HG02852 (cell line): ENCODE results near the gene SMIM36.
"Not testable (repeated sequence)": the region's sequence is repeated elsewhere in the genome, so short reads cannot be mapped to it uniquely, and the experiment has no call there.

Experiments used
- ATAC-seq: cut with Tn5 transposase; IDR thresholded peaks from one replicate; pipeline ENCODE4 v1.9.1; 2021; ENCODE audit warnings: mild to moderate bottlenecking, moderate library complexity; ENCODE audit not compliant: unreplicated experiment

Gene SMIM36

DNA sequence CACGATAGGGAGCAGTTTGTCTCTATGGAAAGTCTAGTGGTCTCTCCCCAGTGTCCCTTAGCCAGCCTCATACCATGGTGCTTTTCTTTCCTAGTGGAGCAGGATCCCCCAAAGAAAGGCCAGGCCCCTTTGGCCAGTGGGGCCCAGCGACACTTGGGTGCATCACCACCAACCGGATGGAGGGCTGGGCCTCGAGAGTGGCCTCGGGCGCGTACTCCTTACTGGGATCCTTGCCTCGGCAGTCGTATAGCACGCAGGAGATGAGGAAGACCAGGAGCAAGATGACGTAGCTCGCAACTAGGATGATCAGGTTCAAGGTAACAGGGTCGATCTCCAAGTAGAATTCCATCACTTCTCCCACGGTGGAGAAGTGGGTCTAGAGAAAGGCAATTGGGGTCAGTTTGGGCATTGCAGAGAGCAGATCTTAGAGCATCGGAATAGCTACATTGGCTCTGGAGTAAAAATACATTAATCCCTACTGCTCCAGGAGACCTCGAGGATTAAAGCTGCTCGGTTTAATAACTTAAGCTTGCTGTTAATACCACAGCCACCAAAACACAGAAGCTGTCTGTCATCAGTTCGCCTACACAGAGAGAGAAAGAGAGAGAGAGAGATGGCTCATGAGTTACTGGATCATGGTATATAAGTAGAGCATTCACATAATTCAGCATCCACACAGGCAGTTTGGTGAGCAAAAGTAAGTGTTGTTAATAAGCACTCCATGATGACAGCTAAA, at the start of gene SMIM36:
Gene SMIM36, minus strand, starts transcription at position 467 of the 736 bp plus-strand sequence.
- ATAC-seq, result no peak

DNA sequence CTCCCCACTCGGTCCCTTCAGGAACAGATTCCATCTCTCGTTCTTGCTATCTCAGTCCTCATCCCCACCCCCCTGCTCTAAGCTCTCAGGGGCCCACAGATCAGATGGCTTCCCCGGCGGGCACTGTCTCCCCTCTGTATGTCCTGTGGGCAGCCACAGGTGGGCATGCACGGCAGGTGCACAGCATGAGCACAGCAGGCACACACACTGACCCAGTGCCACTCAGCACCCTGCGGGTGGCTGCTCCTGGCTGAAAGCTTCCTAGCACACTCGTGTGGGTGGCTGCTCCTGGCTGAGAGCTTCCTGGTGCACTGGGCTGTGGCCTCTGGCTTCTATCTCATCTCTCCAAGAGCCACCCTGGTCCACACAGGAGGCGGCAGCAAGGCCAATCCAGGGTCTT, 44.5 kb upstream of the SMIM36 start:
- ATAC-seq, result no peak

DNA sequence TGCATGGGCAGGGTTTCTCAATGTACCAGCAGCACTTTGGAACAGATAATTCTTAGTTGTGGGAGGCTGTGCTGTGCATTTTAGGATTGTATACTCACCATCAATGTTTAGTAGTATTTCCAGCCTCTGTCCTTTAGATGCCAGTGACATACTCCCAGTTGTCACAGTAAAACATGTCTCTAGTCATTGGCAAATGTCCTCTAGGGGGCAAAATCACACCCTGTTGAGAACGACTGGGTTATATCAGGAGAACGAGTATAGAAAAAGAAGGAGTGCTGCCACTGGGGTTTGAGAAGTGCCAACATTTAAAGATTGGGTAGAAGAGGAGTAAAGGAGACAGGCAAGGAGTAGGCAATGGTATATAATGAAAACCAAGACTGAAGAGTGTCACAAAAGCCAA, 37.9 kb upstream of the SMIM36 start:
- no peak for ATAC-seq

DNA sequence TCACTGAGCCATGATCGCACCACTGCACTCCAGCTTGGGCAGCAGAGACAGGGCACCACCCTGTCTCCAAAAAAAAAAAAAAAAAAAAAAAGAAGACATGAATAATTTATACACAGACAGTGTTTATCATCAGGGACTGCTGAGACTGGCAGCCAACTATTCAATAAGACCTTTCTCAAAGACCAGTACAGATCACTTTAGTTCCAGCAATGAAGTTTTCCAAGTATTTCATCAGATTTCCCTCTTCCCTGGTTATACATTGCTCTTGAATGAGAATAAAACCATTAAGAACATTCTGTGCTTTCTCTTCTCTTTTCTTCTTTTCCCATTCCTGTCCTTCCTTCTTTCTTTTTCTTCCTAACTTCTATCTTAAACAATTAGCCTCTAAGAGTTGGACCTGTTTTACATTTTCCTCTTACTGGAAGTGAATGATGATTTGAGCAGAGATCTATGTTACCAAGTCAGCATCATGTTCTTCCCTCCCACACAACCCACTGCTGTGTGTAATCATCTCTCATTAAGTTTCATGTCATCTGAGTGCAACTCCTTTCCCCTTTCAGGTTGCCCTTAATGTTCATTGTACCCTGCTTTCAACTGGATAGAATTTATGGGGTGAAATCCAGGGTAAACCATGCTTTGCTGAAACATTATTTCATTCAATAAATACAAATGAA, 35.9 kb upstream of the SMIM36 start:
- ATAC-seq, result no peak

DNA sequence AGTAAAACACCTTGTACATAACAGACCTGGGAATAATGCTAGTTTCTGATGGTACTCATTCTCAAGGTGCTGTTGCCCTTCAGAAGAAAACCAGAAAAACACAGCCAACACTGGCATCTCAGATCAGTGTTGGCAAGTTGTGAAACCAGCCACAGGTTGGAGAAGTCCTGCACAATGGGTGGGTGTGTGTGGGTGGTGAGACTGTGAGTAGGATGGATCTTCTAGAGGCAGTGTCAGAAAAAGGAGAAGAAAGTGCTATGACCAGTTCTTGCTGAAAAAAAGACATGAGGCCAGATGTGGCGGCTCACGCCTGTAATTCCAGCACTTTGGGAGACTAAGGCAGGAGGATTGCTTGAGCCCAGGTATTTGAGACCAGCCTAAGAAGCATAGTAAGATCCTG, 35.2 kb upstream of the SMIM36 start:
- no peak for ATAC-seq

DNA sequence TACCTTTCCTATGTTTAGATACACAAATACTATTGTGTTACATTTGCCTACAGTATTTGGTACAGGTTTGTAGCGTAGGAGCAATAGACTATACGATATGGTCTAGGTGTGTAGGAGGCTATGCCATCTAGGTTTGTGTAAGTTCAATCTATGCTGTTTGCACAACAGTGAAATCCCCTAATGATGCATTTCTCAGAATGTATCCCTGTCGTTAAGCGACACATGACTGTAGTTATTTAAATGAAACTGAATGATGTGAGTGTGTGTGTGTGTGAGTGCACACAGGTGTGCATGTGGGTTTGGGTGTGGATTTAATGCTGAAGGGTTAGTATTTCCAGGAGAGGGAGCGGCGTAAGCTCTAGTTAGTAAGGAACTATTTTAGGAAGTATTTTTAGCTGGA, 34.6 kb upstream of the SMIM36 start:
- no peak for ATAC-seq

DNA sequence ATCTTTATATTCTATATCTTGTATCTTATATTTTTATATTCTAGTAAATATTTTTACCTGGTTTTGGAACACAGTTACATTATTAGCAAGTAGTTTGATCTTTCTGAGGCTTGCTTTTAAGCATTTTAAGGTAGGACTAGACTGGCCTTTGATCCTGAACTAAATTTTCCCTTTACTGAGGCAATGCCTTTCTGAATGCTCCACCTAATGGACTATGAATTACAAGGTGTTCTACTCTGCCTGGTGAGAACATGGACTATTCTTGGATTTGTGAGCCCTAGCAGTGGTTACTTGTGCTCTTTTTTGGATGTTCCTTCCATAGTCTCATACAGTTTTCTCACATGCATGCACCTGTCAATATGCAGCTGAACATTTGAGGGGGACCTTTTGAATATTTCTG, 32.5 kb upstream of the SMIM36 start:
- ATAC-seq, result no peak

DNA sequence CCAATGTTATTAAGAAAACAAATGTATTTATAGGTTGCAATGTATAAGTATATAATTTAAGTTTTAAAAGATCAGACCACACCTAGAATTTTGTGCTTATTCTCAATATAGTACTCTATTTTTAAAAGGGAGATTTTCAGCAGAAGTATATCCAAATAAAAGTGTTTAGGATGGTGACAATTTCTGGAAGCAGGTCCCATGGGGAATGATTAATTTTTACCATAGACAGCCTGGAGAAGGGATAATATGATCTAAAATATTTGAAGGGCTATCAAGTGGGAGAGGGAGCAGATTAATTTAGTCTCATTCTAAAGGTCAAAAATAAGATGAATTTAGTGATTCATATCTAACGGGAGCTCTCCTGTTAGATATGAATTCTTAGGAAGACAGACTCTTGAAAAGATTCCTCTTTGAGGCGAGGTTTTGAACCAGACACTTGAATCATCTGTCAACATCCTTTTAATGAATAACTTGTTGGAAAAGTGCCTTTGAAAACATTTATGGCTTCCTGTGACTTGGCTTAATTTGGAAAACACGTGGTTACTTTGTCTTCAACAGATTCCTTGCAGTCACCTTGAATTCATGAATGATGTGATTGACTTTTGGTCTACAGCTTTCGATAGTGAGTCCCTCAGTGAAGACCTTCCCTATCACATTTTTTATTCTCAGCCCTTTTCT, 29.3 kb upstream of the SMIM36 start:
- ATAC-seq, result no peak

DNA sequence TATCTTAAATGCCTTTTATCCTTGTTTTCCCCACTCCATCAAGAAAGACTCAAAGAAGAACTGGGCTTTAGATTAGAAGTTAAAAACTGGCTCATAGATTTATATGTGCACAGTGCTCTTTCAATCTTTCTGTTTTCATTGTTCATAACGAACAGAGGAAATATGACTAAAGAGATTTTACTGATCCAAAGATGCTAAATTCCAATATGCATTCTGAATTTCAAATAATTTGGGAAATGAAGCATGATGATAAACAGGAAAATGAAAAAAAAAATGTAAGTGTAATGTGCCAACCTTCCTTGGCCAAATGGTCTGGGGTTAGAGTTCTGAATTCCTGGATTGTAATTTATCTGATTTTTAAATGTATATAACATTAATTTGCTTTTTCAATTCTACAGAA, 25.0 kb upstream of the SMIM36 start:
- ATAC-seq, result no peak

DNA sequence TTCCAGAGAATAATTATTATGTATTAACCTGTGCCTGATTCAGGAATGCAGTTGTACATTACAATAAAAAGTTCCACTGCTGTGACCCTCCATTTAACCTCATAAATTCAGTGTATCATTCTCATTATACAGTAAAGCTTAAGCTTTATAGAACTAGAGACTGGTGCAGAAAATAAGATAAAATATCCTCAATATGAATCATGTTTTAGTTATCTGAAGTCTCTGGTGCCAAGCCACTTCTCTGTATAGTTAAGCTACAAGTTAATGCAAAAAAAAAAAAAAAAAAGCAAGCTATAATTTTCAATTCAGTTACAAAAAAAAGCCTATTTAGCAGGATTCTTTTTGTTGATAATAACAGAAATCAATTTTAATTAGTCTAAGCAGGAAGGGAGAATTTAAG, 22.4 kb upstream of the SMIM36 start:
- ATAC-seq, result no peak

DNA sequence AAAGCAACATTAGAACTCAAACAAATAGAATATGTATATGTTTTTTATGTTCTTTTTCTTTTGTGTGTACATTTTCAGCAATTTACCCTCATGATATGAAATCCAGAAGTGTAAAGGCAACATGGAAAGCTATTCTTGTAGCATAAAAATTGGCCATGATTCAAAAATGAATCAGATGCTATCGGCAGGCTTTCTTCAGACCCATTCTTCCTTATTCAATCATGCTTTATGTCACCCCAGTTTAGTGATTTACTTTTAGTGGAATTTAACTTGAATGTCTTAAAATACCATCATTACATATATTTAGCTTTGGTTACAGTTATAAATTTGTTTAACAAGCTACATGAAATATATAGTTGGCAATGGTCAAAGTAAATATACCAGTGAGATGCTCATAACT, 21.4 kb upstream of the SMIM36 start:
- no peak for ATAC-seq

DNA sequence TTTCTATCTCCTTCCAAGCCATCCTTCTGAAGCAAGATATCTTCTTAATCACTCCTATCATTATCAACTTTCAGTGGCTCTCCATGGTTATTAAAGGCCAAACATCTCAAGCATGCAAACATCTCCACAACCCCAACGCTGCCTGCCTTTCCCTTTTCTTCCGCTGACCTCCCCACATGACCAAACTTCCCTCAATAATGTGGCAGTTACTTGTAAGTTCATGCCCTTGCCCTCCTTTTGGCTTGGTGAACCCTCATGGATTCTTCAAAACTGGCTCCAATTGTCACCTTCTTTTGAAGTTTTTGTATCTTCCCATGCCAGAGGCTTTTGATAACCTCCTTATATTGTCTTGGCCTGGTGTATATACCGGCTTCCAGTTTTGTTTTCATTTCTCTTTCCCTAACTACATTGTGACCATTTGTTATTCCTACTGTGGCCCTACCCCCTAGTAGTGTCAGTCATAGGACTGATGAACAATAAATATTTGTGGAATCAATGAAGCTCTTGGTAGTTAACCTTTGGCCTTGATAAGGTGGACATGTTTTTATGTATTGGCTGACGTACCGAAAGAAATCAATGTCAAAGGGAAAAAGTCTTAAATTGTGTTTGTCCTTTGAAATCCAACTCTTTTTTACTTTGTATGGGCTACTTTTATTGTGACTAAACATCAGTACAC, 19.9 kb upstream of the SMIM36 start:
- ATAC-seq, result no peak

DNA sequence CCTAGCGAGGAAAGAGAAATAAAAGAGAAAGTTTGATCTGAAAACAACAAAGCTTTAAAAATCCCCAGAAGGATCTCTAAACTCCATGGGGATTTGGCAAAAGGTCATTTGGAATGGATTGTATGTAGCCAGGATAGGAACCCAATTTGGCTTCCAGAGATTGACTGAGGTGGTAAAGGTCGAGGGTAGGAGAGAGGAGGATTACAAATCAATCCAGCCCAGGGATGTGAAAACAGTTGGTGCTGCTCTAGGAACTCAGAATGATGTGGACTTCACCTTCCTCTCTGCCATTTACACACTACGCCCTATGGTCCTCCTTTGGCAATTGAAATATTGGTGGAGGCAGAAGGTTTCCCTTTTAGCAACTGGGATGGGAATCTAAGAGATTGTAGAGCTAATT, 18.8 kb upstream of the SMIM36 start:
- ATAC-seq, result no peak

DNA sequence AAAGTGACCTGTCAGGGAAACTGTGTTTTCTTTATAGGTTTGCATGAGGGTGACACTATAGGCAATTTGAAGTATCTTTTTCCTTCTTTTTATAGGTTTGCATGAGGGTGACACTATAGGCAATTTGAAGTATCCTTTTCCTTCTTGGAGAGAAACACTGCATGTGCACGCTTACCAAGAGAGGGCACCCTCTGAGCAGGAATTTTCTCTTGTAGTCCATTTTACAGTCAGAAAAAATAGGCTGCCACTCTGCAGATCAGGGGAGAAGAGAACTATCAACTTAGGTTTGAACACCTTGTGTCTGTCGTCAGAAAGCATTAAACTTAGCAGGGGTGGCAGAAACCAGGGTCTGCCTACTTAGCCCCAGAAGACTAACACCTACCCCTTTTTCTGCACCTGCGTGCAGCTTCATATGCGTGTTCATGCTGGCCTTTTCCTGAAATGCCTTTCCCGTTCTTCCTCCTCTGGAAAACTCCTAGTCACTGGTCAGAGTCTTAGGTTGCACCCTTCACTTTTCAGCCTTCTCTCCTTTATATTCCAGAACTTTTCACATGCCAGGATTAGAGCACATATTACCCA, 16.4 kb upstream of the SMIM36 start:
- ATAC-seq, result no peak

DNA sequence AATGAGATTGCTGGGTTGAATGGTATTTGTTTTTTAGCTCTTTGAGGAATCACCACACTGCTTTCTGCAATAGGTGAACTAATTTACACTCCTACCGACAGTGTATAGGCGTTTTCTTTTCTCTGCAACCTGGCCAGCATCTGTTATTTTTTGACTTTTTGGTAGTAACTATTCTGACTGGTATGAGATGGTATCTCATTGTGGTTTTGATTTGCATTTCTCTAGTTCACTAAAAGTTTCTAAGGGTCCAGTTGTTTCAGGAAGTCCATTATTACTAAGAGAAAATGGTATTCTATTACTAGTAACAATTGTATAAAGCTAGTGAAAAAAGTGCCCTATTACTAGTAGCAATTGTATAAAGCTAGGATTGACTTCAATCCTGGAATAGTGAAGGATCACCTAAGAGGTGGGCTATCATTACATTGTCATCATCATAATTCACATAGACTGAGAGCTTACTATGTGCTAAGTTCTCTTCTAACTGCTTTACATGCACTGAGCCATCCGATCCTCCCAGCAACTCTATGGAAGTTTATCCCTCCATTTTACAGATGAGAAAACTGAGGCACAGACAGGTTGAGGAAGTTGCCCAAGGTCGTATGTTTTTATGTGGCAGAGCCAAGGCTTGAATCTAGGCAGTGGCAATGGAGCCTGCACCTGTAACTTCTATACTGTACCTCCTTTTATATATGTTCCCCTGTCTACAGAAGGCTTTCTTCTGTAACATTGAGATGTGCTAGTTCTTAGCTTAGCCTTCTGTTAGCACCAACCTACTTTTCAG, 13.4 kb upstream of the SMIM36 start:
- peak; percentile 78 for ATAC-seq

DNA sequence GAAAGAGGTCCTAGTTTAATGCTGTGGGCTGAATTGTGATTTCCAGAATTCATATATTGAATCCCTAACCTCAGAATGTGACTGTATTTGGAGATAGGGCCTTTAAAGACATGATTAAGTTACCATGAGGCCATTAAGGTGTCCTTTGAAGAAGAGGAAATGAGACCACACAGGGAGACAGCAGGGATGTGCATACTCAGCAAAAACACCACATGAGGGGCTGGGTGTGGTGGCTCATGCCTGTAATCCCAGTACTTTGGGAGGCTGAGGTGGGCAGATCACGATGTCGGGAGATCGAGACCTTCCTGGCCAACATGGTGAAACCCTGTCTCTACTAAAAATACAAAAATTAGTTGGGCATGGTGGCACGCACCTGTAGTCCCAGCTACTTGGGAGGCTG, 11.8 kb upstream of the SMIM36 start:
- ATAC-seq, result not testable (repeated sequence)

DNA sequence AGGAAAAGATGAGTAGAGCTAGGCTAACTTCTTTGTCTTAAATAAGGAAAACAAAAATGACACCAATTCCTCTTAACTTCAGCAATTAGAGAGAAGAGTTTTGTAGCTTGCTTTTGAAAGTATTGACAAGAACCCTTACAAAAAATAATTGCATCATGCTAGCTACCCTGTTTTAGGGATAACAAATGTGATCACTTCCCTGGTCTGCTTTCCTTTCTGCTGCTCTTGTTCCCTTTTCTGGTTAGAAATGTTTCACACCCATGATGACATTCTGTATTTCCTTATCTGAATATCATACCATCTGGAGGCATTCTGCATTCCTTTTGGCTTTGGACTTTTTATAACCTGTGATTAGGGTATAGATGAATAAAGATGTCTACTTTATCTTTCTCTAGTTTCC, 9.9 kb upstream of the SMIM36 start:
- no peak for ATAC-seq

DNA sequence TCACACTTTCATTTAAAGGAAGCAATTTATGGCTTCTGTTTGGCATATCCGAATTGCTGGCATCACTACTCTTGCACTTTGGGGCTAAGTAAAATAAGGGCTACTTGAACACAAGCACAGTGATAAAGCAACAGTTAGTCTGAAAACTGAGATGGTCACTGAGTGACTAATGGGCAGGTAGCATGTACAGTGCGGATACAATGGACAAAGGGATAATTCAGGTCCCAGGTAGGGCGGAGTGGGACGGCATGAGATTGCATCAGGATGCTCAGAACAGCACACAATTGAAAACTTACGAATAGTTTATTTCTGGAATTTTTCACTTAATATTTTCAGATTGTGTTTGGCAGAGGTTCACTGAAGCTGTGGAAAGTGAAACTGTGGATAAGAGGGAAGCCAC, 9.2 kb upstream of the SMIM36 start:
- ATAC-seq, result no peak

DNA sequence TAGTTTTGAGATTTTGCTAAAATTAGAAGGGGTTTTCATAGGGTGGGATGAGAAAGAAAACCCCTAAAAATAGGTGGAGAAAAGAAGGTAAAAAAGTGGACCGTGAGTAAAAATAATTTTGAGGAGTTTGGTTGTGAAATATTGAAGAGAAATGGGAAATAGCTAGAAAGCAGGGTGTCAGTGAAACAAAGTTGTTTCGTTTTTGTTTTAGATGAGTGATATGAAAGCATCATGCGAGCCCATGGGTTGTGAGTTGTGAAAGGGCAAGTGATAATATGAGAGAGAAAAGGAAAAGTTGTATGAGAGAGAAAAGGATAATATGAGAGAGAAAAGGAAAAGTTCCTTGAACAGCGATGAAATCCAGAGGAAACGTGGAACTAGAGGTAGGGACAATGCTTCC, 7.3 kb upstream of the SMIM36 start:
- no peak for ATAC-seq

DNA sequence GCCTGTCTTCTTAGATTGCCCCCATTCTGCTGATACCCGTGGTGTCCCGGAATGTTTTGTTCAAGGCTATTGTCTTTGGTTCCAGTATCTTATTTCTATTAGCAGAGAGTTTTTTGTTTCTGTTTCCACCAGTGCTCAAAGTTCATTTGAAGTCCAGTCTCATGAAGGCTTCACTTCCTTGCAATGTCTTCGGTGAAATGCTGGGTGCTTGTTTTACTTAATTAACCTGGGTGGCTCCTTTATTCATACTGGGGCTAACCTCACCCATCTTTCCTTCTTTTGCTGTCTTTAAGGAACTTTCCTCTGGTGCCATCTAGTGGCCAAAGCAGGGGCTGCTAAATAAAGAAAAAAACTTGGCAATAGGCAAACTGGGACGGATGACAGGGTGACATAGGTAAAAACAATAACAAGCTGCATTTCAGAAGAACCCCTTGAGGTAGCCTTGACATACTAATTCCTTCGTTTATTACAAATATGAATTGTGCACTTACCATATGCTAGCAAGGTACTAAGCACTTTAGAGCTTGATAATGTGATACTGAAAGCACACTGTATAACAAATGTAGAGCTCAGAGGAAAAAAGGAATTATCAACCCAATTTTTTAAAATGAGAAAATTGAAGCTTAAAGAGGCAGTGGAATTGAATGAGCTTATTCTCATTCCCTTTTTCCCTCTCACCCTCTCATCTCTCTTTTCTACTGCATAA, 2.8 kb upstream of the SMIM36 start:
- ATAC-seq, result peak; percentile 66
